Smooth muscle cell (in vitro differentiated cells): ENCODE data around the gene OCEL1. TPM values are rescaled to one million over a fixed set of nuclear protein-coding genes. Genes with fewer than 3 reads are reported as not detected.

ENCODE experiments used
- DNase-seq: peaks from one replicate; lab custom pipeline; 2025; ENCODE audit not compliant: unreplicated experiment; lab: John Stamatoyannopoulos, UW
- H2AFZ ChIP-seq: fragments of 200-600 bp; sonication (generic); 2 replicates; pipeline ENCODE4 v1.6.0; 2016; ENCODE audit warnings: antibody characterized with exemption, low read depth, mild to moderate bottlenecking
- H3F3A ChIP-seq: fragments of 200-600 bp; sonication (generic); 2 replicates; pipeline ENCODE4 v1.6.0; 2017; ENCODE audit warnings: antibody characterized with exemption, low read depth
- H3K27ac ChIP-seq: fragments of 200-600 bp; sonication (generic); 2 replicates; pipeline ENCODE4 v1.5.1; 2016; ENCODE audit warnings: low read depth, mild to moderate bottlenecking
- H3K27me3 ChIP-seq: fragments of 200-600 bp; sonication (generic); 2 replicates; pipeline ENCODE4 v1.6.1; 2016; ENCODE audit warnings: low read depth, mild to moderate bottlenecking
- H3K36me3 ChIP-seq: fragments of 200-600 bp; sonication (generic); 2 replicates; pipeline ENCODE4 v1.5.1; 2016; ENCODE audit warnings: low read depth
- H3K4me1 ChIP-seq: fragments of 200-600 bp; sonication (generic); 2 replicates; pipeline ENCODE4 v1.5.1; 2016; ENCODE audit warnings: low read depth
- H3K4me2 ChIP-seq: fragments of 200-600 bp; sonication (generic); 2 replicates; pipeline ENCODE4 v1.6.0; 2016; ENCODE audit warnings: mild to moderate bottlenecking
- H3K4me3 ChIP-seq: fragments of 200-600 bp; sonication (generic); 2 replicates; pipeline ENCODE4 v1.5.1; 2016; ENCODE audit warnings: mild to moderate bottlenecking
- H3K79me2 ChIP-seq: fragments of 200-600 bp; sonication (generic); 2 replicates; pipeline ENCODE4 v1.6.0; 2016; ENCODE audit warnings: low read depth, mild to moderate bottlenecking
- H3K9ac ChIP-seq: fragments of 200-600 bp; sonication (generic); 2 replicates; pipeline ENCODE4 v1.6.0; 2016; ENCODE audit warnings: low read depth
- H3K9me3 ChIP-seq: fragments of 200-600 bp; sonication (generic); replicated peaks from 2 replicates; pipeline ENCODE4 v1.5.1; 2016; ENCODE audit warnings: low read depth
- H4K20me1 ChIP-seq: fragments of 200-600 bp; sonication (generic); 2 replicates; pipeline ENCODE4 v1.6.0; 2016; ENCODE audit warnings: low read depth
- WGBS: methylation state at CpG from one replicate; pipeline ENCODE4 v1.1.7; 2016; ENCODE audit warnings: low lambda C conversion rate; 5-methylcytosine and 5-hydroxymethylcytosine counted together
- polyA plus RNA-seq: library from polyadenylated mRNA; unstranded; fragments of >200 nt; fragmentation: Nextera tagmentation; extraction: Ambion mirVana; gene quantifications from 2 replicates; pipeline ENCODE4 v1.2.1, GENCODE V29; 2016
- total RNA-seq: library from RNA; depleted of rRNA; stranded (reverse); fragments of >200 nt; gene quantifications from 2 replicates; pipeline ENCODE4 v1.2.3, GENCODE V29; 2014
- TF ChIP-seq, protein P1 (sequence below): fragments of 200-600 bp; sonication (generic); IDR thresholded peaks from 2 replicates; pipeline ENCODE4 v1.5.1; 2017; ENCODE audit warnings: borderline replicate concordance, mild to moderate bottlenecking, antibody characterized with exemption; ENCODE audit not compliant: insufficient read depth, poor library complexity, severe bottlenecking

OCEL1 gene
- total and polyA plus RNA-seq, 2 experiments from 2014 or later: 2.9 to 34.9 TPM

GRCh38 chr19:17202713-17203112 is 23.3 kb upstream of the OCEL1 start:
- H3F3A ChIP-seq: no peaks in the 10 kb centered on the region
- H3K9ac ChIP-seq: no peak overlapping the region
- H3K27ac ChIP-seq: no peak overlapping the region
- WGBS: 99% methylated on average over 17 of the region's 17 CpGs
- H3K4me2 ChIP-seq: no peak overlapping the region
- no peak overlapping the region for H2AFZ ChIP-seq
- H3K36me3 ChIP-seq: peaks cover 5% of the 10 kb centered on the region
- TF ChIP-seq, protein P1, sequence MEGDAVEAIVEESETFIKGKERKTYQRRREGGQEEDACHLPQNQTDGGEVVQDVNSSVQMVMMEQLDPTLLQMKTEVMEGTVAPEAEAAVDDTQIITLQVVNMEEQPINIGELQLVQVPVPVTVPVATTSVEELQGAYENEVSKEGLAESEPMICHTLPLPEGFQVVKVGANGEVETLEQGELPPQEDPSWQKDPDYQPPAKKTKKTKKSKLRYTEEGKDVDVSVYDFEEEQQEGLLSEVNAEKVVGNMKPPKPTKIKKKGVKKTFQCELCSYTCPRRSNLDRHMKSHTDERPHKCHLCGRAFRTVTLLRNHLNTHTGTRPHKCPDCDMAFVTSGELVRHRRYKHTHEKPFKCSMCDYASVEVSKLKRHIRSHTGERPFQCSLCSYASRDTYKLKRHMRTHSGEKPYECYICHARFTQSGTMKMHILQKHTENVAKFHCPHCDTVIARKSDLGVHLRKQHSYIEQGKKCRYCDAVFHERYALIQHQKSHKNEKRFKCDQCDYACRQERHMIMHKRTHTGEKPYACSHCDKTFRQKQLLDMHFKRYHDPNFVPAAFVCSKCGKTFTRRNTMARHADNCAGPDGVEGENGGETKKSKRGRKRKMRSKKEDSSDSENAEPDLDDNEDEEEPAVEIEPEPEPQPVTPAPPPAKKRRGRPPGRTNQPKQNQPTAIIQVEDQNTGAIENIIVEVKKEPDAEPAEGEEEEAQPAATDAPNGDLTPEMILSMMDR: no peak
- H3K9me3 ChIP-seq: no peaks in the 10 kb centered on the region
- no peaks in the 10 kb centered on the region for H4K20me1 ChIP-seq
- no peaks in the 10 kb centered on the region for H3K4me1 ChIP-seq
- no peaks in the 10 kb centered on the region for H3K79me2 ChIP-seq
- H3K4me3 ChIP-seq: no peak overlapping the region
- no peaks in the 10 kb centered on the region for H3K27me3 ChIP-seq
- no peak for DNase-seq

- 88% methylated on average over 27 of the region's 27 CpGs for WGBS
These were observed 20.5 kb upstream of the OCEL1 start for GRCh38 chr19:17205237-17206140.

GRCh38 chr19:17206736-17207581 is 19.1 kb upstream of the OCEL1 start:
- 98% methylated on average over 25 of the region's 25 CpGs for WGBS
- H3K9ac ChIP-seq: no peak overlapping the region
- H2AFZ ChIP-seq: no peak overlapping the region
- no peak overlapping the region for H3K27ac ChIP-seq
- no peak overlapping the region for H3K4me2 ChIP-seq
- no peaks in the 10 kb centered on the region for H3K27me3 ChIP-seq
- H4K20me1 ChIP-seq: no peaks in the 10 kb centered on the region
- H3K4me1 ChIP-seq: no peaks in the 10 kb centered on the region
- no peaks in the 10 kb centered on the region for H3K36me3 ChIP-seq
- H3K4me3 ChIP-seq: no peak overlapping the region
- no peak for DNase-seq
- no peaks in the 10 kb centered on the region for H3K9me3 ChIP-seq
- TF ChIP-seq, protein P1: no peak
- no peaks in the 10 kb centered on the region for H3F3A ChIP-seq
- no peaks in the 10 kb centered on the region for H3K79me2 ChIP-seq

More at GRCh38 chr19:17205237-17206140, 20.5 kb upstream of the OCEL1 start:
- H3K9me3 ChIP-seq: no peaks in the 10 kb centered on the region
- no peak overlapping the region for H3K4me3 ChIP-seq
- no peaks in the 10 kb centered on the region for H3K36me3 ChIP-seq
- H3K79me2 ChIP-seq: no peaks in the 10 kb centered on the region
- no peaks in the 10 kb centered on the region for H3K4me1 ChIP-seq
- no peak overlapping the region for H2AFZ ChIP-seq
- H3F3A ChIP-seq: no peaks in the 10 kb centered on the region
- DNase-seq: no peak
- no peak overlapping the region for H3K27ac ChIP-seq
- no peak overlapping the region for H3K9ac ChIP-seq
- H4K20me1 ChIP-seq: no peaks in the 10 kb centered on the region
- no peaks in the 10 kb centered on the region for H3K27me3 ChIP-seq
- no peak overlapping the region for H3K4me2 ChIP-seq
- TF ChIP-seq, protein P1: peak; percentile 42
